PC-9 (cell line): Measurements from ENCODE around the gene WFIKKN2. TPM values are rescaled to one million over a fixed set of nuclear protein-coding genes. Genes with fewer than 3 reads are reported as not detected.
"Not testable (repeated sequence)": the region's sequence is repeated elsewhere in the genome, so short reads cannot be mapped to it uniquely, and the experiment has no call there.

ENCODE experiments used
- BruUV-seq: library from RNA; stranded (reverse); fragments of 400-500 nt; replicated peaks from 2 replicates; lab custom pipeline; 2021; lab: Mats Ljungman, UMichigan
- CTCF ChIA-PET: fragments of 300-600 bp; sonication (Branson Sonifier 250); formaldehyde crosslinking; loops from one replicate; lab custom pipeline; 2022; ENCODE audit warnings: antibody characterized with exemption; lab: Charles Lee
- POLR2A ChIA-PET: fragments of 300-600 bp; sonication (Branson Sonifier 250); formaldehyde crosslinking; loops from one replicate; lab custom pipeline; 2022; ENCODE audit warnings: antibody characterized with exemption; ENCODE audit not compliant: unreplicated experiment; lab: Charles Lee
- DNase-seq, 2 experiments: peaks; one replicate each; pipeline versions ENCODE4 v3.0.0 to v3.0.0-alpha.2; 2015 to 2022; ENCODE audit warnings: mixed read lengths in 1 of 2
- H2AFZ ChIP-seq: fragments of 200-600 bp; sonication (generic); 2 replicates; pipeline ENCODE4 v1.8.1; 2017; ENCODE audit warnings: antibody characterized with exemption
- H3F3A ChIP-seq: fragments of 200-600 bp; sonication (generic); 2 replicates; pipeline ENCODE4 v1.8.1; 2017; ENCODE audit warnings: antibody characterized with exemption, mild to moderate bottlenecking, low read depth; ENCODE audit not compliant: insufficient read depth
- H3K27ac ChIP-seq: fragments of 200-600 bp; sonication (generic); 2 replicates; pipeline ENCODE4 v1.6.1; 2016; ENCODE audit warnings: mixed run types
- H3K27me3 ChIP-seq: fragments of 200-600 bp; sonication (generic); 2 replicates; pipeline ENCODE4 v1.6.1; 2016; ENCODE audit warnings: low read depth, mixed run types; ENCODE audit not compliant: insufficient read depth
- H3K36me3 ChIP-seq: fragments of 200-600 bp; sonication (generic); 2 replicates; pipeline ENCODE4 v1.6.1; 2016; ENCODE audit warnings: low read depth, mixed run types
- H3K4me1 ChIP-seq: fragments of 200-600 bp; sonication (generic); replicated peaks from 2 replicates; pipeline ENCODE4 v1.6.1; 2016; ENCODE audit warnings: mixed run types; ENCODE audit not compliant: insufficient read depth
- H3K4me2 ChIP-seq: fragments of 200-600 bp; sonication (generic); 2 replicates; pipeline ENCODE4 v1.6.1; 2017; ENCODE audit warnings: mixed run types
- H3K4me3 ChIP-seq: fragments of 200-600 bp; sonication (generic); 2 replicates; pipeline ENCODE4 v1.6.1; 2016; ENCODE audit warnings: mixed run types
- H3K79me2 ChIP-seq: fragments of 200-600 bp; sonication (generic); 2 replicates; pipeline ENCODE4 v1.6.1; 2017; ENCODE audit warnings: low read depth, mixed run types
- H3K9me2 ChIP-seq: fragments of 200-600 bp; sonication (generic); 2 replicates; pipeline ENCODE4 v1.8.1; 2017; ENCODE audit warnings: mild to moderate bottlenecking; ENCODE audit not compliant: insufficient read depth
- H3K9me3 ChIP-seq: fragments of 200-600 bp; sonication (generic); 2 replicates; pipeline ENCODE4 v1.8.1; 2016; ENCODE audit warnings: low read depth; ENCODE audit not compliant: insufficient read depth
- H4K20me1 ChIP-seq: fragments of 200-600 bp; sonication (generic); 2 replicates; pipeline ENCODE4 v1.8.1; 2017; ENCODE audit not compliant: insufficient read depth
- EZH2 ChIP-seq: fragments of 200-600 bp; sonication (generic); IDR thresholded peaks from 2 replicates; pipeline ENCODE4 v1.8.0; 2017; ENCODE audit warnings: antibody characterized with exemption, low read depth
- intact Hi-C: fragments of 100-400 bp; cut with micrococcal nuclease; formaldehyde crosslinking; loops from one replicate; pipeline ENCODE4 v1.10.0; 2022; ENCODE audit not compliant: unreplicated experiment
- total RNA-seq: library from RNA; stranded (reverse); gene quantifications from 2 replicates; pipeline ENCODE4 v1.2.3, GENCODE V29; 2021
- TF ChIP-seq, protein P1 (sequence below): fragments of 200-600 bp; sonication (generic); conservative IDR thresholded peaks from 2 replicates; pipeline ENCODE4 v1.6.1; 2017; ENCODE audit warnings: mixed run types, antibody characterized with exemption, mild to moderate bottlenecking, moderate library complexity

The WFIKKN2 gene
- total RNA-seq, 1 experiment from 2014 or later = not detected

DNA sequence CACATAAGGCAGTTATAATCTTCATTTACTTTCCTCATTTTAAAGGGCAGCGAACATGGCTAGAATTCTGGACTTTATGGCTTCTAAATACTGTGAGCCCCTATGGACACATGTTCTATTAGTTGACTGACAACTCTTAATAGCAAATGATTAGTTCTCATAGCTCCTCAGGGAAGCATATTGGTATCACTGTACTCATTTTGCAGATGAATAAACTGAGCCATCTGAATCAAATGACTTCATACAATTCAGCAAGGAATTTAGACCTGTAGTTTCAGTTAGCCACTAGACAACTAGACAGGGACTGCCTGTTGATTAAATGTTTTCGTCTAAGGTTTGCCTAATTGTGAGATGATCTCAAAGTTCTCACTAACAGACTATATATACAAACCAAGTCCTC is 21.0 kb downstream of the WFIKKN2 start:
- Histone ChIP-seq H3K36me3 (0 out of 2 replicates have a peak, but pooled peaks cover 7% of the 10 kb centered on the region), H3K9me2 (no peaks in the 10 kb centered on the region), H3F3A (peaks cover 21% of the 10 kb centered on the region; the same call in 1 of the 2 replicates), H2AFZ (no peak overlapping the region), H3K79me2 (peaks cover 6% of the 10 kb centered on the region), H3K27me3 (no peaks in the 10 kb centered on the region), H3K4me1 (peaks cover 11% of the 10 kb centered on the region), H3K4me3 (no peak overlapping the region), H3K4me2 (no peak overlapping the region), H3K27ac (no peak overlapping the region), H3K9me3 (no peaks in the 10 kb centered on the region), H4K20me1 (peaks cover 6% of the 10 kb centered on the region; the same call in 1 of the 2 replicates)
- no TSS peak for BruUV-seq
- no peak for TF ChIP-seq EZH2
- TF ChIP-seq, protein P1, sequence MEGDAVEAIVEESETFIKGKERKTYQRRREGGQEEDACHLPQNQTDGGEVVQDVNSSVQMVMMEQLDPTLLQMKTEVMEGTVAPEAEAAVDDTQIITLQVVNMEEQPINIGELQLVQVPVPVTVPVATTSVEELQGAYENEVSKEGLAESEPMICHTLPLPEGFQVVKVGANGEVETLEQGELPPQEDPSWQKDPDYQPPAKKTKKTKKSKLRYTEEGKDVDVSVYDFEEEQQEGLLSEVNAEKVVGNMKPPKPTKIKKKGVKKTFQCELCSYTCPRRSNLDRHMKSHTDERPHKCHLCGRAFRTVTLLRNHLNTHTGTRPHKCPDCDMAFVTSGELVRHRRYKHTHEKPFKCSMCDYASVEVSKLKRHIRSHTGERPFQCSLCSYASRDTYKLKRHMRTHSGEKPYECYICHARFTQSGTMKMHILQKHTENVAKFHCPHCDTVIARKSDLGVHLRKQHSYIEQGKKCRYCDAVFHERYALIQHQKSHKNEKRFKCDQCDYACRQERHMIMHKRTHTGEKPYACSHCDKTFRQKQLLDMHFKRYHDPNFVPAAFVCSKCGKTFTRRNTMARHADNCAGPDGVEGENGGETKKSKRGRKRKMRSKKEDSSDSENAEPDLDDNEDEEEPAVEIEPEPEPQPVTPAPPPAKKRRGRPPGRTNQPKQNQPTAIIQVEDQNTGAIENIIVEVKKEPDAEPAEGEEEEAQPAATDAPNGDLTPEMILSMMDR = no peak
- intact Hi-C loops = no loop called here
- DNase-seq = no peak
- CTCF ChIA-PET = no interaction called here
- POLR2A ChIA-PET = interaction anchor here (0.7 kb wide), 1 partner anchor 10 kb away, joined by 5 read pairs; the partner anchor contains the start of gene TOB1

- H3F3A ChIP-seq = peaks cover 41% of the 10 kb centered on the region
- H3K79me2 ChIP-seq = peaks cover 29% of the 10 kb centered on the region
- H3K9me2 ChIP-seq = no peaks in the 10 kb centered on the region
- TF ChIP-seq EZH2 = no peak
- TF ChIP-seq, protein P1 = no peak
- ChIA-PET POLR2A (no interaction called here), CTCF (no interaction called here)
- H4K20me1 ChIP-seq = peaks cover 28% of the 10 kb centered on the region
- H3K27ac ChIP-seq = no peak overlapping the region
- BruUV-seq = no TSS peak
- H3K4me3 ChIP-seq = no peak overlapping the region
- no peaks in the 10 kb centered on the region for H3K9me3 ChIP-seq
- intact Hi-C loops = no loop called here
- H3K36me3 ChIP-seq = peaks cover 29% of the 10 kb centered on the region
- no peak for DNase-seq
- peaks cover 23% of the 10 kb centered on the region for H3K4me1 ChIP-seq
- H2AFZ ChIP-seq = no peak overlapping the region
- no peak overlapping the region for H3K4me2 ChIP-seq
- H3K27me3 ChIP-seq = no peaks in the 10 kb centered on the region
Measured at GRCh38 chr17:50858486-50859225, 23.3 kb downstream of the WFIKKN2 start.

DNA sequence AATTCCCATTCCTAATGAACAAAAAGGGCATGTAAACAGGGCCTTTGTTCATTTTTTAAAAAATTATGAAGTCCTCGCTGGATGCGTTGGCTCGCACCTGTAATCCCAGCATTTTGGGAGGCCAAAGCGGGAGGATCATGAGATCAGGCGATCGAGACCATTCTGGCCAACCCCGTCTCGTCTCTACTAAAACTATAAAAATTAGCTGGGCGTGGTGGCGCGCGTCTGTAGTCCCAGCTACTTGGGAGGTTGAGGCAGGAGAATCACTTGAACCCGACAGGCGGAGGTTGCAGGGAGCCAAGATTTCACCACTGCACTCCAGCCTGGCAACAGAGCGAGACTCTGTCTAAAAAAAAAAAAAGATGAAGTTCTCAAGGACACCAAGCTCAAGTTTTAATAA is 24.3 kb downstream of the WFIKKN2 start:
- H3K4me3 ChIP-seq, H3K9me3 ChIP-seq, CTCF ChIA-PET, H3K27ac ChIP-seq, H2AFZ ChIP-seq, H3K27me3 ChIP-seq, BruUV-seq, DNase-seq, H3K9me2 ChIP-seq, H3K4me2 ChIP-seq, intact Hi-C loops: not testable (repeated sequence)
- peaks cover 38% of the 10 kb centered on the region for H4K20me1 ChIP-seq
- H3K4me1 ChIP-seq = peaks cover 32% of the 10 kb centered on the region
- POLR2A ChIA-PET = interaction anchor here (0.6 kb wide), 2 partner anchors 66 to 287 kb away, joined by 4 to 8 read pairs; no protein-coding TSS in a partner anchor
- H3K79me2 ChIP-seq = peaks cover 39% of the 10 kb centered on the region
- peaks cover 34% of the 10 kb centered on the region for H3K36me3 ChIP-seq
- peaks cover 48% of the 10 kb centered on the region for H3F3A ChIP-seq
